GM12878 (cell line): ENCODE results near the gene ZNF687. TPM values are rescaled to one million over a fixed set of nuclear protein-coding genes. Genes with fewer than 3 reads are reported as not detected.

Experiments used
- BCL11A ChIP-seq: IDR thresholded peaks from 2 replicates; pipeline ENCODE4 v1.6.1; 2011; ENCODE audit warnings: low read depth, low read length
- CBX5 ChIP-seq: sonication (generic); IDR thresholded peaks from 2 replicates; pipeline ENCODE4 v1.6.1; 2016; ENCODE audit warnings: low read depth, moderate library complexity, mild to moderate bottlenecking, inconsistent platforms
- CEBPB ChIP-seq, 2 experiments: fragments of 150-350 bp in 1 of 2; IDR thresholded peaks; 2 replicates each; pipeline ENCODE4 v1.6.1; 2012 to 2014; ENCODE audit warnings: low read depth in 2 of 2, low read length in 2 of 2, borderline replicate concordance in 1 of 2, inconsistent platforms in 1 of 2
- DPF2 ChIP-seq: fragments of 450-650 bp; IDR thresholded peaks from 2 replicates; pipeline ENCODE4 v1.6.1; 2017; ENCODE audit warnings: mild to moderate bottlenecking
- ESRRA ChIP-seq: IDR thresholded peaks from 2 replicates; pipeline ENCODE4 v1.6.1; 2012; ENCODE audit warnings: mild to moderate bottlenecking, low read length, improper control_type of control experiment
- JUNB ChIP-seq: IDR thresholded peaks from 2 replicates; pipeline ENCODE4 v1.6.1; 2016; ENCODE audit warnings: antibody characterized with exemption, mild to moderate bottlenecking
- KAT2A ChIP-seq: conservative IDR thresholded peaks from 2 replicates; pipeline ENCODE4 v1.6.1; 2011; ENCODE audit warnings: low read depth, low read length; ENCODE audit not compliant: control insufficient read depth
- MLLT1 ChIP-seq: fragments of 450-650 bp; IDR thresholded peaks from 2 replicates; pipeline ENCODE4 v1.6.1; 2016; ENCODE audit warnings: mild to moderate bottlenecking
- NFYA ChIP-seq: IDR thresholded peaks from 2 replicates; pipeline ENCODE4 v1.6.1; 2011; ENCODE audit warnings: low read depth, mild to moderate bottlenecking, low read length, improper control_type of control experiment, borderline replicate concordance
- NR2C2 ChIP-seq: IDR thresholded peaks from 2 replicates; pipeline ENCODE4 v1.6.1; 2011; ENCODE audit warnings: borderline replicate concordance, low read depth; ENCODE audit not compliant: control insufficient read depth, insufficient read length
- NR2F1 ChIP-seq: fragments of 450-650 bp; conservative IDR thresholded peaks from 2 replicates; pipeline ENCODE4 v1.6.1; 2017; ENCODE audit warnings: mild to moderate bottlenecking
- NRF1 ChIP-seq: conservative IDR thresholded peaks from 2 replicates; pipeline ENCODE4 v1.6.1; 2011; ENCODE audit warnings: mild to moderate bottlenecking, low read depth, low read length, improper control_type of control experiment
- RBBP5 ChIP-seq: fragments of 200-600 bp; sonication (generic); conservative IDR thresholded peaks from 2 replicates; pipeline ENCODE4 v1.6.1; 2016
- SMARCA5 ChIP-seq: fragments of 450-650 bp; IDR thresholded peaks from 2 replicates; pipeline ENCODE4 v1.6.1; 2017; ENCODE audit warnings: mild to moderate bottlenecking
- TBL1XR1 ChIP-seq: IDR thresholded peaks from 2 replicates; pipeline ENCODE4 v1.6.1; 2012; ENCODE audit warnings: low read depth, low read length, improper control_type of control experiment
- ZBTB40 ChIP-seq: fragments of 450-650 bp; IDR thresholded peaks from 2 replicates; pipeline ENCODE4 v1.6.1; 2016; ENCODE audit warnings: mild to moderate bottlenecking, moderate library complexity, borderline replicate concordance
- ZNF217 ChIP-seq: fragments of 450-650 bp; IDR thresholded peaks from 2 replicates; pipeline ENCODE4 v1.6.1; 2017; ENCODE audit warnings: antibody characterized with exemption, mild to moderate bottlenecking
- ZNF622 ChIP-seq: fragments of 450-650 bp; IDR thresholded peaks from 2 replicates; pipeline ENCODE4 v1.6.1; 2017; ENCODE audit warnings: mild to moderate bottlenecking, inconsistent platforms
- polyA plus RNA-seq, 11 experiments: library from polyadenylated mRNA; depleted of rRNA in 4 of 11; unstranded in 6 of 11; stranded (reverse) in 5 of 11; fragments of >200 nt; fragmentation: Nextera tagmentation in 4 of 11; fragmentation: Illumina TruSeq in 1 of 11; extraction: Ambion mirVana in 4 of 11; extraction: Trizol in 1 of 11; gene quantifications; 1 replicate in 1 of 11; 2 replicates in 10 of 11; pipeline versions ENCODE4 v1.2.1 to v1.2.3, GENCODE V29; 2011 to 2016; ENCODE audit warnings: inconsistent platforms in 2 of 11, missing spikeins in 2 of 11, low read depth in 1 of 11
- total RNA-seq, 4 experiments: library from RNA; depleted of rRNA in 3 of 4; stranded (reverse); fragments of >200 nt in 3 of 4; fragmentation: Illumina TruSeq in 1 of 4; extraction: Trizol in 1 of 4; gene quantifications; 2 replicates each; pipeline versions ENCODE4 v1.2.1 to v1.2.3, GENCODE V29; 2013 to 2021
- TF ChIP-seq, protein P1 (sequence below): fragments of 450-650 bp; IDR thresholded peaks from 2 replicates; pipeline ENCODE4 v1.6.1; 2017; ENCODE audit warnings: antibody characterized with exemption, mild to moderate bottlenecking, moderate library complexity
- TF ChIP-seq, protein P2 (sequence below): fragments of 450-650 bp; IDR thresholded peaks from 2 replicates; pipeline ENCODE4 v1.6.1; 2017; ENCODE audit warnings: mild to moderate bottlenecking

Gene ZNF687
- total and polyA plus RNA-seq, 10 of the 15 experiments (the other 5 are each of a cell fraction or from before 2014, with no cell fraction given): 0.08 to 30.9 (median 9.9) TPM

GRCh38 chr1:151281225-151281968 is 702 bp upstream of the ZNF687 start (continued):
- TF ChIP-seq JUNB: no peak
- TF ChIP-seq SMARCA5: peak; percentile 70; the same call in 1 of the 2 replicates
- peak; percentile 72; the same call in 1 of the 2 replicates for TF ChIP-seq ESRRA
- TF ChIP-seq, protein P1, sequence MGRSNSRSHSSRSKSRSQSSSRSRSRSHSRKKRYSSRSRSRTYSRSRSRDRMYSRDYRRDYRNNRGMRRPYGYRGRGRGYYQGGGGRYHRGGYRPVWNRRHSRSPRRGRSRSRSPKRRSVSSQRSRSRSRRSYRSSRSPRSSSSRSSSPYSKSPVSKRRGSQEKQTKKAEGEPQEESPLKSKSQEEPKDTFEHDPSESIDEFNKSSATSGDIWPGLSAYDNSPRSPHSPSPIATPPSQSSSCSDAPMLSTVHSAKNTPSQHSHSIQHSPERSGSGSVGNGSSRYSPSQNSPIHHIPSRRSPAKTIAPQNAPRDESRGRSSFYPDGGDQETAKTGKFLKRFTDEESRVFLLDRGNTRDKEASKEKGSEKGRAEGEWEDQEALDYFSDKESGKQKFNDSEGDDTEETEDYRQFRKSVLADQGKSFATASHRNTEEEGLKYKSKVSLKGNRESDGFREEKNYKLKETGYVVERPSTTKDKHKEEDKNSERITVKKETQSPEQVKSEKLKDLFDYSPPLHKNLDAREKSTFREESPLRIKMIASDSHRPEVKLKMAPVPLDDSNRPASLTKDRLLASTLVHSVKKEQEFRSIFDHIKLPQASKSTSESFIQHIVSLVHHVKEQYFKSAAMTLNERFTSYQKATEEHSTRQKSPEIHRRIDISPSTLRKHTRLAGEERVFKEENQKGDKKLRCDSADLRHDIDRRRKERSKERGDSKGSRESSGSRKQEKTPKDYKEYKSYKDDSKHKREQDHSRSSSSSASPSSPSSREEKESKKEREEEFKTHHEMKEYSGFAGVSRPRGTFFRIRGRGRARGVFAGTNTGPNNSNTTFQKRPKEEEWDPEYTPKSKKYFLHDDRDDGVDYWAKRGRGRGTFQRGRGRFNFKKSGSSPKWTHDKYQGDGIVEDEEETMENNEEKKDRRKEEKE: no peak
- no peak for TF ChIP-seq ZNF217
- TF ChIP-seq NR2C2: no peak
- TF ChIP-seq DPF2: no peak
- peak; percentile 80 for TF ChIP-seq MLLT1
- no peak for TF ChIP-seq CBX5
- TF ChIP-seq NFYA: no peak
- TF ChIP-seq ZNF622: no peak
- TF ChIP-seq CEBPB (IDR thresholded peaks at IDR 0.05; ENCODE audit: borderline replicate concordance in 1 of 2, low read depth in 2 of 2, low read length in 2 of 2): no peak
- TF ChIP-seq KAT2A: no peak
- TF ChIP-seq RBBP5: no peak; the same call in 1 of the 2 replicates
- peak; percentile 87 for TF ChIP-seq NR2F1
- TF ChIP-seq TBL1XR1: peak; percentile 0; the same call in 1 of the 2 replicates
- TF ChIP-seq BCL11A: 0 out of 2 replicates have a peak, but pooled peaks have one; percentile 8
- no peak for TF ChIP-seq NRF1
- TF ChIP-seq ZBTB40: peak; percentile 78
- TF ChIP-seq, protein P2, sequence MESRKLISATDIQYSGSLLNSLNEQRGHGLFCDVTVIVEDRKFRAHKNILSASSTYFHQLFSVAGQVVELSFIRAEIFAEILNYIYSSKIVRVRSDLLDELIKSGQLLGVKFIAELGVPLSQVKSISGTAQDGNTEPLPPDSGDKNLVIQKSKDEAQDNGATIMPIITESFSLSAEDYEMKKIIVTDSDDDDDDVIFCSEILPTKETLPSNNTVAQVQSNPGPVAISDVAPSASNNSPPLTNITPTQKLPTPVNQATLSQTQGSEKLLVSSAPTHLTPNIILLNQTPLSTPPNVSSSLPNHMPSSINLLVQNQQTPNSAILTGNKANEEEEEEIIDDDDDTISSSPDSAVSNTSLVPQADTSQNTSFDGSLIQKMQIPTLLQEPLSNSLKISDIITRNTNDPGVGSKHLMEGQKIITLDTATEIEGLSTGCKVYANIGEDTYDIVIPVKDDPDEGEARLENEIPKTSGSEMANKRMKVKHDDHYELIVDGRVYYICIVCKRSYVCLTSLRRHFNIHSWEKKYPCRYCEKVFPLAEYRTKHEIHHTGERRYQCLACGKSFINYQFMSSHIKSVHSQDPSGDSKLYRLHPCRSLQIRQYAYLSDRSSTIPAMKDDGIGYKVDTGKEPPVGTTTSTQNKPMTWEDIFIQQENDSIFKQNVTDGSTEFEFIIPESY: no peak
